CD4-positive, alpha-beta T cell (primary cell): ENCODE data around the gene NCKAP5. TPM values are rescaled to one million over a fixed set of nuclear protein-coding genes. Genes with fewer than 3 reads are reported as not detected.

Experiments used
- ATAC-seq: fragments of 200-7000 bp; cut with Tn5 transposase; one replicate; pipeline ENCODE4 v1.10.0; 2022; ENCODE audit warnings: mild to moderate bottlenecking; ENCODE audit not compliant: poor library complexity
- CTCF ChIA-PET: fragments of 350-600 bp; sonication (Branson Sonifier 250); formaldehyde crosslinking; loops from one replicate; lab custom pipeline; 2021; ENCODE audit warnings: antibody characterized with exemption, inconsistent platforms; lab: Charles Lee
- POLR2A ChIA-PET: fragments of 350-600 bp; sonication (Branson Sonifier 250); formaldehyde crosslinking; loops from one replicate; lab custom pipeline; 2021; ENCODE audit warnings: antibody characterized with exemption, inconsistent platforms; lab: Charles Lee
- DNase-seq, 14 experiments: peaks; one replicate each; pipeline ENCODE4 v3.0.0-alpha.2; 2013 to 2020; ENCODE audit warnings: mixed read lengths in 2 of 14
- H3K27ac ChIP-seq, 2 donors: one replicate each; pipeline versions ENCODE4 v1.5.1 to v1.7.0; 2013; ENCODE audit warnings: low read length in 2 of 2, low read depth in 1 of 2, mild to moderate bottlenecking in 1 of 2
- H3K27me3 ChIP-seq, 2 experiments: 1 replicate in 1 of 2; 2 replicates in 1 of 2; pipeline versions ENCODE4 v1.6.1 to v1.7.0; 2013; ENCODE audit warnings: low read length in 2 of 2, control low read depth in 1 of 2, mild to moderate bottlenecking in 1 of 2, moderate library complexity in 1 of 2; ENCODE audit not compliant: insufficient read depth in 2 of 2, control insufficient read depth in 1 of 2
- H3K36me3 ChIP-seq: one replicate; pipeline ENCODE4 v1.6.1; 2013; ENCODE audit warnings: low read length, control low read depth; ENCODE audit not compliant: insufficient read depth
- H3K4me1 ChIP-seq: one replicate; pipeline ENCODE4 v1.6.1; 2013; ENCODE audit warnings: low read length, control low read depth; ENCODE audit not compliant: insufficient read depth
- H3K4me3 ChIP-seq: one replicate; pipeline ENCODE4 v1.5.1; 2013; ENCODE audit warnings: mild to moderate bottlenecking, low read length, moderate library complexity
- H3K9me3 ChIP-seq, 2 experiments: 1 replicate in 1 of 2; 2 replicates in 1 of 2; pipeline versions ENCODE4 v1.6.1 to v1.7.0; 2013; ENCODE audit warnings: low read length in 2 of 2, mild to moderate bottlenecking in 2 of 2, control low read depth in 1 of 2, moderate library complexity in 1 of 2; ENCODE audit not compliant: control insufficient read depth in 1 of 2, insufficient read depth in 1 of 2
- H3K27ac Mint-ChIP-seq: one replicate; pipeline ENCODE4 v1.8.0; 2020; ENCODE audit warnings: mixed read lengths
- H3K27me3 Mint-ChIP-seq: one replicate; pipeline ENCODE4 v1.8.0; 2021; ENCODE audit warnings: mixed read lengths
- H3K36me3 Mint-ChIP-seq: one replicate; pipeline ENCODE4 v1.8.0; 2021; ENCODE audit warnings: low read depth, mixed read lengths
- H3K4me1 Mint-ChIP-seq: one replicate; pipeline ENCODE4 v1.8.0; 2021; ENCODE audit warnings: low read depth, mixed read lengths
- H3K4me3 Mint-ChIP-seq: one replicate; pipeline ENCODE4 v1.8.0; 2020; ENCODE audit warnings: mild to moderate bottlenecking, mixed read lengths
- H3K9me3 Mint-ChIP-seq: one replicate; pipeline ENCODE4 v1.8.0; 2020; ENCODE audit warnings: mixed read lengths
- intact Hi-C, 2 experiments: fragments of 100-400 bp; cut with DNase I in 1 of 2; cut with micrococcal nuclease in 1 of 2; formaldehyde crosslinking; loops; one replicate each; pipeline versions ENCODE4 v1.15.1 to v1.9.0; 2023 to 2025; cut with DNase I, micrococcal nuclease
- total RNA-seq, 174 experiments: library from RNA in 2 of 174; stranded (reverse) in 2 of 174; gene quantifications; one replicate each; pipeline ENCODE4 v1.2.3 and lab custom pipeline; 2021 to 2026
- TF ChIP-seq, protein P1 (sequence below): fragments of 200-600 bp; IDR thresholded peaks from one replicate; pipeline ENCODE4 v1.8.0; 2022; ENCODE audit warnings: antibody characterized with exemption, mild to moderate bottlenecking

The NCKAP5 gene
- total RNA-seq, 2 experiments from 2014 or later: not detected

DNA sequence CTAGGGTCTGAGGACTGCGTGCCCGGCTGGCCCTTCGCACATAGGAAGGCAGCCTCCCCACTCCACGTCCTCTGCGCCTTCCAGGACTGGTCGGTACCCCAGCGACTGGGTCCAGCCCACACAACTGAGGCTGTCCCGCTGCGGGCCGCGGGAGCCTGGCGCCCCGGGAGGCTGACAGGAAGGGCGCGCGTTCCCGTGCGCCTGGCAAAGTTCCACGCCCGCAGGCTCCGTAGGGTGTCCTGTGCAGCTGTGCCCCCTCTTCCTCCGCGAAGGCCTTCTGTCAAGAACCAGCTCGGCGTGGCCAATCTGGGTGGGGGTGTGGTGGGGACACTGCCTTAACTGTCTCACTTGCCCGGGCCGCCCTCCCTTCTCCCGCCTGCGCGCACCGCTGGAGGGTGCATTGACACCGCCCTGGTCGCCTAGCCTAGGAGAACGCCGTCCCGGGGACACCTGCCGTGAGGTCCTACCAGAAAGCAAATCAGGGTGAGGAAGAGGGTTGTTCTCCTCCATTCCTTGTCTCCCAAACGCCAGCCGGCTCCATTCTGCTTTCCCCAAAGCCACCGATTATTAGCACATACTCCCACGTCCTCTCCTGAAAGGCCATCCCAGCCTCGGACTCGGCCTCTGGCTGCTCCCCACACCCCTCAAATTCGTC lies 897.6 kb downstream of the NCKAP5 start:
- peaks cover 25 to 46% of the 10 kb centered on the region in 2 experiments for H3K27me3 ChIP-seq
- peaks cover 0 to 32% of the 10 kb centered on the region in 2 experiments for H3K9me3 ChIP-seq
- no peak overlapping the region for H3K27ac ChIP-seq
- no peak overlapping the region for H3K4me3 Mint-ChIP-seq
- H3K4me3 ChIP-seq: no peak overlapping the region
- no peak overlapping the region for H3K27ac Mint-ChIP-seq
- CTCF ChIA-PET: no interaction called here
- no peaks in the 10 kb centered on the region for H3K9me3 Mint-ChIP-seq
- H3K36me3 ChIP-seq: no peaks in the 10 kb centered on the region
- peaks cover 65% of the 10 kb centered on the region for H3K27me3 Mint-ChIP-seq
- H3K4me1 Mint-ChIP-seq: no peaks in the 10 kb centered on the region
- POLR2A ChIA-PET: no interaction called here
- no peak for ATAC-seq
- H3K36me3 Mint-ChIP-seq: no peaks in the 10 kb centered on the region
- TF ChIP-seq, protein P1, sequence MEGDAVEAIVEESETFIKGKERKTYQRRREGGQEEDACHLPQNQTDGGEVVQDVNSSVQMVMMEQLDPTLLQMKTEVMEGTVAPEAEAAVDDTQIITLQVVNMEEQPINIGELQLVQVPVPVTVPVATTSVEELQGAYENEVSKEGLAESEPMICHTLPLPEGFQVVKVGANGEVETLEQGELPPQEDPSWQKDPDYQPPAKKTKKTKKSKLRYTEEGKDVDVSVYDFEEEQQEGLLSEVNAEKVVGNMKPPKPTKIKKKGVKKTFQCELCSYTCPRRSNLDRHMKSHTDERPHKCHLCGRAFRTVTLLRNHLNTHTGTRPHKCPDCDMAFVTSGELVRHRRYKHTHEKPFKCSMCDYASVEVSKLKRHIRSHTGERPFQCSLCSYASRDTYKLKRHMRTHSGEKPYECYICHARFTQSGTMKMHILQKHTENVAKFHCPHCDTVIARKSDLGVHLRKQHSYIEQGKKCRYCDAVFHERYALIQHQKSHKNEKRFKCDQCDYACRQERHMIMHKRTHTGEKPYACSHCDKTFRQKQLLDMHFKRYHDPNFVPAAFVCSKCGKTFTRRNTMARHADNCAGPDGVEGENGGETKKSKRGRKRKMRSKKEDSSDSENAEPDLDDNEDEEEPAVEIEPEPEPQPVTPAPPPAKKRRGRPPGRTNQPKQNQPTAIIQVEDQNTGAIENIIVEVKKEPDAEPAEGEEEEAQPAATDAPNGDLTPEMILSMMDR: no peak
- intact Hi-C loops: no loop called here
- no peak for DNase-seq
- H3K4me1 ChIP-seq: no peaks in the 10 kb centered on the region

DNA sequence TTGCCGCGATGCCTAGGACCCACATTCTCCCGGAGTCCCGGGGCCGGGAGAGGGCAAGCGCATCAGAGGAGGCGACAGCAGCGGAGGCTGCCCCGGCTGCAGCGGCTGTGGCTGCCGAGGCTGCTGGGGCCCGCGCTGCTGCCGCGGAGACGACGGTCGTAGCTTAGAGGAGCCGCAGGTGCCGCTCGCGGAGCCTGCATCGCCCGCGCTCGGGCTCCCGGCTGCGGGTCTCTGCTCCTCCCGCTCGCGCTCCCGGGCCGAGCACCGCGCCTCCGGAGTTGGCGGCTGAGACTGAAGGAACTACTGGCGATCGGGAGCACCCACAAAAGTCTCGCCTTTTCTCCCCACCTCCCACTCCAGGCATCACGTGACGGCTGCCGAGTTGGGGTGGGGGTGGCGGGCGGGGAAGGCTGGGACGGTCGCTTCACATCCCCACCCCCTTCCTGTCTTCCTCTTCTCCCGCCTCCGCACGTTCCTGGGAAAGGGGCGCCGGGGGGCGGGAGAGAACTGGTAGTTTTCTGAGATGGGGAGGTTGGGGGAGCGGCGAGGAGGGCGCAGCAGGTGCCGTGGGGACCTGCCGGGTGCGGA lies 898.3 kb downstream of the NCKAP5 start, which contains the start of gene LYPD1:
Gene LYPD1 (minus strand): TSS at position 298 of the 588 bp plus-strand sequence. CDS start 273 bp downstream, at position 25.
- intact Hi-C loops: no loop called here
- no peaks in the 10 kb centered on the region for H3K4me1 ChIP-seq
- no peak within 1 kb of the TSS for H3K27ac ChIP-seq
- Mint-ChIP-seq H3K36me3 (no peaks in the 10 kb centered on the region), H3K9me3 (no peaks in the 10 kb centered on the region), H3K4me1 (no peaks in the 10 kb centered on the region), H3K27me3 (peaks cover 69% of the 10 kb centered on the region), H3K27ac (no peak within 1 kb of the TSS), H3K4me3 (no peak within 1 kb of the TSS)
- no peak within 1 kb of the TSS for H3K4me3 ChIP-seq
- TF ChIP-seq, protein P1: no peak
- DNase-seq (no peak), ATAC-seq (no peak)
- H3K27me3 ChIP-seq: peaks cover 25 to 49% of the 10 kb centered on the region in 2 experiments
- H3K9me3 ChIP-seq: peaks cover 0 to 32% of the 10 kb centered on the region in 2 experiments
- H3K36me3 ChIP-seq: no peaks in the 10 kb centered on the region
- ChIA-PET CTCF (no interaction called here), POLR2A (no interaction called here)

DNA sequence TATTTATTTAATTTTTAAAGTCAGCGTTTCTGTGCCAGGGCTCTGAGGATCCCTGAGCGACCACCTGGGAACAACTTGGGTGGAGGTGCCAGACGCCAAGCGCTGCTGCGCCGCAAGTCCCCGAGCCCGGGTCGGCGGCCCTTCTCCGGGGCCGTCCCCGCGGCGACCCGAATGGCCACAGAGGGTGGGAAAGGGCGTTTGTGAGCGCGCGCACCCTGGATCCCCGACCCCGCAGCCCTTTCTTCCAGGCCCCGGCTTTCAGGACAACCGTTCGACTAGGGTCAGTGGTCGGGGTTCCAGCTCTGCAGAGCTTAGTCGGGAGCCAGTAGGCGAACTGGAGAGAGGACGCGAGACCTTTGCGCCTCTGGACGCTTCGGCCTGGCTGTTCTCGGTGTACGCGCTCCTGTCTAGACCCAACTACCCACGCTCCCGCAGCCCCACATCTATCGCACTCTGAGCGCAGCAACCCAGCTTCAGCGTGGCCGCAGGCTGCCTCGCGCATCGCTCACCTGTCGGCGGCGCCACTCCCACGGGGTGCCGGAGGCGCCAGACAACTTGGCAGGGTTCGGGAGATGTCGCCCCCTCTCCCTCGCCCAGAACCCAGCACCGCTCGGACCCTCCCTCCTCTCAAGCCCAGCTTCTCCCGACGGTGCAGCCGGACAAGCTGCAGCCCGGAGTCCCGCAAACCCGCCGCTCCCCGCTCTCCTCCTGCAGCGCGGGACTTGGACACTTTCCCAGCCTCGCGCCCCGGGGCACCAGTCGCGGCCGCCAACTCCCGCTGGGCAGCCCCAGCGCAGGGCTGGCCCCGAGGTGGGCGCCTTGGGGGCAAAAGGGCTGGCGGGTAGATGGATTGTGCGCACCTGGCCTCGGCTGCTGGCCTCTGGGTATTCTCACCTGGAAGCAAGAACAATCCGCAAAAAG lies 899.0 kb downstream of the NCKAP5 start:
- no peak overlapping the region for H3K27ac ChIP-seq
- ATAC-seq (no peak), DNase-seq (no peak)
- H3K9me3 ChIP-seq: peaks cover 0 to 32% of the 10 kb centered on the region in 2 experiments
- no peaks in the 10 kb centered on the region for H3K36me3 Mint-ChIP-seq
- intact Hi-C loops: no loop called here
- H3K4me3 Mint-ChIP-seq: no peak overlapping the region
- TF ChIP-seq, protein P1: no peak
- ChIA-PET CTCF (no interaction called here), POLR2A (no interaction called here)
- H3K4me3 ChIP-seq: no peak overlapping the region
- no peak overlapping the region for H3K27ac Mint-ChIP-seq
- H3K9me3 Mint-ChIP-seq: no peaks in the 10 kb centered on the region
- H3K27me3 Mint-ChIP-seq: peaks cover 69% of the 10 kb centered on the region
- peaks cover 25 to 49% of the 10 kb centered on the region in 2 experiments for H3K27me3 ChIP-seq
- no peaks in the 10 kb centered on the region for H3K4me1 ChIP-seq
- no peaks in the 10 kb centered on the region for H3K4me1 Mint-ChIP-seq
- no peaks in the 10 kb centered on the region for H3K36me3 ChIP-seq
